Epithelial cell of prostate (primary cell): Measurements from ENCODE around the gene LCP1.
"Not testable (repeated sequence)": the region's sequence is repeated elsewhere in the genome, so short reads cannot be mapped to it uniquely, and the experiment has no call there.

Experiments
- DNase-seq: peaks from one replicate; pipeline ENCODE4 v3.0.0-alpha.2; 2011; ENCODE audit warnings: low read depth, low spot score
- H3K27ac ChIP-seq: fragments of 450-650 bp; 2 replicates; pipeline ENCODE4 v1.5.1; 2017; ENCODE audit warnings: mild to moderate bottlenecking

LCP1 gene

GRCh38 chr13:46164661-46165060, 17.3 kb downstream of the LCP1 start:
- no peak overlapping the region for H3K27ac ChIP-seq
- DNase-seq: no peak

DNA sequence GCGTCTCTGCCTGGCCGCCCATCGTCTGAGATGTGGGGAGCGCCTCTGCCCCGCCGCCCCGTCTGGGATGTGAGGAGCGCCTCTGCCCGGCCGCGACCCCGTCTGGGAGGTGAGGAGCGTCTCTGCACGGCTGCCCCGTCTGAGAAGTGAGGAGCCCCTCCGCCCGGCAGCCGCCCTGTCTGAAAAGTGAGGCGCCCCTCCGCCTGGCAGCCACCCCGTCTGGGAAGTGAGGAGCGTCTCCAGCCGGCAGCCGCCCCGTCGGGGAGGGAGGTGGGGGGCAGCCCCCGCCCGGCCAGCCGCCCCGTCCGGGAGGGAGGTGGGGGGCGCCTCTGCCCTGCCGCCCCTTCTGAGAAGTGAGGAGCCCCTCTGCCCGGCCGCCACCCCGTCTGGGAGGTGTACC, 19.2 kb downstream of the LCP1 start:
- DNase-seq, H3K27ac ChIP-seq: not testable (repeated sequence)

DNA sequence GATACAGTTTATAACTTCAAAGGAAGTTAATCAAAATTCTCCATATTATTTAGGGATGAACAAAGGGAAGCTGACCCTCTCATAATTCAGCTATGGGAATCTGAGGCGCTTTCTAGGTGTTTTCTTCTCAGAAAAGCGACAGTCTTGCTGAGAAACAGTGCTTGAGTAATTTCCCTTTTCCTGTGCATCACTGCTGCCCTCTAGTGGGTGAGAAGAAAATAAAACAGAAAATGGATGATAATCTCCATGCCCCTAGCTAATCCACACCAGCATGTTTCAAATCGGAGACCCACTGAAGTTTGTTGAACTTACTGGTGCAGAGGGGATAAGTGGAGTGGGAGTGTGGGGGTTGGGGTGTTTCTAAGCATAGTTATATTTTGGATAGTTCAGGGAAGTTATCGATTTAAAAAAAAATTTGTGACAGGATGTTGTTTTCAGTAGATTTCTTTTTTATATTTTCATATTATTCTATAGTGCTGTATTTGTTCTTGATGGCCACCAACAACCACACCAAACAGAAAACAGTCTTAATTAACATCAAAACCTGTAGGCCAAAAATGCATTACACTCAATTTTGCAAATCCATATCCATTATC, 21.4 kb downstream of the LCP1 start:
- no peak for DNase-seq
- H3K27ac ChIP-seq: no peak overlapping the region

DNA sequence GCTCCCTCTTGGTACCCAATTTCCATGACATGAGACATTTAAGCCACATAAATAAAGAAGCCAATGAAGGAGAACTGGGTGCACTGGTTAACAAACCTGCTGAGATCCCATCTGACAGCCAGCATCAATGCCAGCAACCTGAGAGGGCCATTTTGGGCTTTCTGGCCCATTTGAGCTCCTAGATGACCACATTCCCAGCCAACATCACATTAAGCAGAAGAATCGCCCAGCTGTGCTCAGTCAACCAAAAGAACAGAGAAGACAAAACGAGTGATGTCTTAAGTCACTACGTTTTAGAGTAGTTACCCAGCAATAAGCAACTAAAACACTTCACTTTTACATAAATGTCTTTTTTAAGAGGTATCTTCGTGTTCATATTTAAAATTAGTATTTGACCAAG, 21.9 kb downstream of the LCP1 start:
- no peak overlapping the region for H3K27ac ChIP-seq

GRCh38 chr13:46158983-46159382, 23.0 kb downstream of the LCP1 start:
- no peak overlapping the region for H3K27ac ChIP-seq
- DNase-seq: no peak

More for the DNA sequence above, 21.9 kb downstream of the LCP1 start:
- DNase-seq: no peak

GRCh38 chr13:46158222-46158621, 23.8 kb downstream of the LCP1 start:
- no peak for DNase-seq
- no peak overlapping the region for H3K27ac ChIP-seq

- H3K27ac ChIP-seq: no peak overlapping the region
- DNase-seq: no peak
These were observed 27.7 kb downstream of the LCP1 start for GRCh38 chr13:46154136-46154801.

- DNase-seq: no peak
- no peak overlapping the region for H3K27ac ChIP-seq
These were observed 29.2 kb downstream of the LCP1 start for GRCh38 chr13:46152627-46153328.

DNA sequence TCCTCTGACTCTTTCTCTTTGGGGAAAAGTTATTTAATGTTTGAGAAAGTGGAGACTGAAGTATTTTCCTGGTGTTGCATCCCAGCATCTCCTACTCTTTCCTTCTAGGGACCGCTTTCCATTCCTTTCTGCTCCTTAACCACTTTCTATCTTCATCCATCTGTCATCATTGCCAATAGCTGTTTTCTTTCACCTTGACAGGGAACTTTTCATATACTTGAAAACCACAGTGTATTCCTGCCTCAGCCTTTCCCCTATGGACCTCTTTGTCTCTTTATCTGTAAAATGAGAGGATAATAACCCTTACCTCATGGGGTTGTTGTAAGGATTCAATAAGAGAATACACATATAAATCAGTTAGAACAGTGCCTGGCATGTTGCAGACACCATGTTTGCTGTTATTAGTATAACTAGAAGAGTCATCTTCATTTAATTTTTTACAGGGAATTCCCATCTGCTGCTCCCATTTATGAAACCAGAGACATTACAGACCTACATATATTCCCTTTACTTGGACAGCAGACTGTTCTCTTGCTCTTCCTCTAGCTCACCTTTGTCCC, 31.8 kb downstream of the LCP1 start:
- no peak for DNase-seq
- no peak overlapping the region for H3K27ac ChIP-seq

GRCh38 chr13:46149272-46150133, 32.5 kb downstream of the LCP1 start:
- no peak for DNase-seq
- no peak overlapping the region for H3K27ac ChIP-seq

DNA sequence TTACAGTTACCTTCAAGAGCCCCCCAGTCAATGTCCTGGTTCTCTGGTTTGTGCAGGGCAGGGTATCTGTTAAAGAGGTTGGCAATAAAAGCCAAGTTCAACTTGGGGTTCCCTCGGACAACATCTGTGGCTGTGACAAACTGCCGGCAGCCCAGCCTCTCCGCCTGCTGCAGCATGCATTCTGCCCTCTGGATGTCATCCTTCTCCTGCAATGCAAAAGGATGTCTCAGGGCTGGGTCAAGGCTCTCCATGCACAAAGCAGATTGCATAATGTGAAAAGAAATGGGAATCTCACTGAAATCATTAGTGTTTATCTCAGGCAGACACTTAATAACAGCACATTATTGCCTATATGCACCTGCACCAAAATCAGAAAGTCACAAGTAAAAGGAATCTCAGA, 35.1 kb downstream of the LCP1 start:
- DNase-seq: no peak
- H3K27ac ChIP-seq: no peak overlapping the region

DNA sequence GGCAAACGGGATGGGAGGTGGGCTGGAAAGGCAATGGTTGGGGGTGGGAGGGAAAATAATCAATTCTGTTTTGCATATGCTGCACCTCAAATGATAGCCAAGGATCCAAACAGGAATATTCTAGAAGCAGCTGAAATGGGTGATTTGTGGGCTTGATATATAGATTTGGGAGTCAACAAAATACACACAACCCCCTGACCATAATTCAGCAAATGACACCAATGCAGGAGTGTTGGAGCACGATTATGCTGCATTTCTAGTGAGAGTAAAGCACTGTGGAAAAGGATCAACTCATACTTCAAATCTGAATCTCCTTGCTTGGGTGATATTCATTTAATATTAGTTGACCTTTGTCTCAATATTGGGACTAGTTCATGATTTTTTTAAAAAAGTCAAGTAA, 36.0 kb downstream of the LCP1 start:
- no peak overlapping the region for H3K27ac ChIP-seq
- no peak for DNase-seq

- no peak for DNase-seq
- no peak overlapping the region for H3K27ac ChIP-seq
These were observed 36.8 kb downstream of the LCP1 start for GRCh38 chr13:46145135-46145534.

DNA sequence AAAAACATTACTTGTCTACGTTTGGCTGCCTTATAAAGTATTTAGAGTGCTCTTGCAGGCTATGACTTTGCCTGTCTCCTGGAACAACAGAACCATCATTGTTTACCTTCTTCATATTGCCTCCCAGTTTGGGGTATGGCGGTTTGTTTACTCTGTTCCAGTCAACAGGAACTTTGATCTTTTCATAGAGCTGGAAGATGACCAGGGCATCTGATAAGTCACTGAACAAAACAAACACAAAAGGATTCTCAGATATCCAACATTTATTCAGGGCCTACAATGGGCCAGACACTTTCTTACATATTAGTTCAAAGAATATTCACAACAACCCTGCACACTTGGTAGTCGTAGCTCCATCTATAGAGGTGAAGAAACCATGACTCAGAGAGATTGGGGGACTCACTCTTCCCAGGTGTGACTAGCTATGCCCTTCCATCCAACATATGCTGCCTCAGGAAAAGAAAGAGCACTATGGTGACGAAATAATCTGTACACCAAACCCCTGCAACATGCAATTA, 38.7 kb downstream of the LCP1 start:
- DNase-seq: no peak
- no peak overlapping the region for H3K27ac ChIP-seq

DNA sequence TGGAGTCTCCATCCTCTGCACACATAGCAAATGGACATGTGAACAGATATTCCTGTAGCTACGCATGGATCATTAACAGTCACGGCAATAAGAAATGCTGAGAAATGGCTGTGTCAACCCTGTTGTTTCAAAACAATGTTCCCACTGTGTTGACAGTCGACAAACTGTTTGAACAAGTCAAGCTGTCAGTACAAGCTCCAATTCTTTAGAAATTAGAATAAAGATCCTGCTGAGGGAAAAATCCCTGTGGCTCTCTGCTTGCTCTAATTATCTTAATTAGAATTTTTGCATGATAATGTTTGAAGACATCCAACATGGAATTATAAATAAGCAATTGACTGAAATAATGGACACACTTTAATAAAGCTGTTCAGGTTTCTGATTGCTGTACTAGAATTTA, 39.2 kb downstream of the LCP1 start:
- DNase-seq: no peak
- H3K27ac ChIP-seq: no peak overlapping the region

DNA sequence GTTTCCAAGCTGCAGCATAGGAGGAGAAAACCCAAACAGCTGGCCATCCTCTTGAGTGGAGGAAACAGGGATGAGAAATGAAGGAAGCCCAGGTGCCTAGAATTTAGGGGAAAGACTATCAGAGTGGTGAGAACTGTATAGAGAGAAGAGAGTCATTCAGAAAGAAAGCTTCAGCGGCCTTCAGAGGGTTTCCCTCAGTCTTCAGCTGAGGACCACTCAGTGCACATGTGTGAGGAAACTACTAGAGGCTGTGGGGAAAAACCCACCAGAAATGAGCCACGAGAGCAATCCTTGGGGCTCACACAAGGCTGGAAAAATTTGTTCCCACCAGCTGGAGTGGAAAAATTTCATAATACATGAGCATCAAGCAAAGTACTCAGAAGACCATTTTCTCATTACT, 41.9 kb downstream of the LCP1 start:
- H3K27ac ChIP-seq: no peak overlapping the region
- no peak for DNase-seq

DNA sequence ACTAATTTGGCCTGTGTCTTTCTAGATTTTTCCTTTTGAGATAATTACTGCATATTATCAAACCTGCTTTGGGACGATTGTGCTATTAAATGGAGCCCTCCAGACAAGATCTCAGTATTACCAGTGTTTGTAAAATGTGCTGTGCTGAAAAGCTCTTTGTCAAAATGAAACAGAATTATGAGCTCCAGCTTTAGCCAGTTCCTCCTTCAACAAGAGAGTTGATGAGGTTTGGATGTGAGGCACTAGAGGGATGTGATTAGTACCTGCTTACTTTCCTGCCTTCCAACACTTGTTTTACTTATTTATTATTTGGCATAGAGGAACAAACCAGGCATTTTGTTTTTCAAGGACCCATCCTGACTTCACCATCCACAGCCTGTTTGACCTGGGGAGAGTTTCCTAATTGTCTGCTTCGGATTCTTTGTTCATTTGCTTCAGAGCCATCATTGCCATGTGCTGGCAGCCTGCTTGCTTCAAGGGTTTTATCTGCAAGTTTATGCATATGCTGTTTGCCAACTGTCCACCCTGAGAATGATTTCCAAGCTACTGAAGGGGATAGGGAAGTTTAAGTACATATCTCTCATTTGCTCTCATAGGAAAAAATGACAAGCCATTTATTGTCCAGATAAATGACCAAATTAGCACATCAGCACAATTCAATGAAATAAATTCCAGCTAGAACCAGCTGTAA, 44.2 kb downstream of the LCP1 start:
- DNase-seq: no peak
- H3K27ac ChIP-seq: no peak overlapping the region

DNA sequence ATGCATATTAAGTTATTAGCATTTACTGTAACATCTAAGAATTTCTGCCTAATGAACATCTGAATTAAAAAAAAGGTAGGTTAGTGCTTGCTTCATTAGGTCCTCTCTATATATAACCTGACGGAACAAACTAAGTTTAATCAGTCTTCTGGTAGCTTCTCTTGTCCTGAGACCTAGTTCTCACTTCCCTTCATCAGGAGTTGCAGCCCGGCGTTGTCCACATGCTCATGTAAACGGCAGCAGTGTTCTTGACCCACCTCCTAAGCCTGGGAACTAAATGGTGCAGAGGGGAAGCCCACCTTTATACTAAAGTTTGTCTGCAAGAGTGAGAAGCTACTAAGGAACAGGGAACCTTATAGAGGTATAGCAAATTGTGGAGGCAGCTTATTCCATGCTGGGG, 45.3 kb downstream of the LCP1 start:
- H3K27ac ChIP-seq: no peak overlapping the region
- DNase-seq: no peak

DNA sequence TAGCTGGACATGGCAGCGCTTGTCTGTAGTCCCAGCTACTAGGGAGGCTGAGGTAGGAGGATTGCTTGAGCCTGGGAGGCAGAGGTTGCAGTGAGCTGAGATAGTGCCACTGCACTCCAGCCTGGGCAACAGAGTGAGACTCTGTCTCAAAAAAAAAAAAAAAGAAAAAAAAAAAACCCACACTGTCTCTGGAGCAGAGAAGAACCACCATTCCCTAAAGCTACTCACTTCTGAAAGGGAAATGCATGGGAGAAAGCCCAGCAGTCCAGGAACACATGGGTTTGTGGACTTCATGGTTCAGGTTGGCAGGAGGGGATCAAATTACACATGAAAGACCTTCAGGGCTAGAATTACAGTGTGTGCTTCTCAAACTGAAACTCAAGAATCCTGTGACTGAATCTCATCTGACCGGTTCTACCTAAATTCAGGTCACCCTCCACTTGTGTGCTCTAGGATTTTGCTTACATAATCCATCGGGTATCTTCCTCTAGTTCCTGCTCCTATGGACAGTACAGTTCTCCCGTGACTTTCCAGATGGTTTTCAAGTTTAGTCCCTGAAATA, 46.9 kb downstream of the LCP1 start:
- DNase-seq: peak; percentile 86
- H3K27ac ChIP-seq: no peak overlapping the region
